SK-N-SH (cell line): ENCODE measurements around the gene PANX2. TPM values are rescaled to one million over a fixed set of nuclear protein-coding genes. Genes with fewer than 3 reads are reported as not detected.

Experiments
- CTCF ChIA-PET: fragments of 300-600, 350-600 bp; formaldehyde crosslinking; extraction: SDS; loops from one replicate; lab custom pipeline; 2021; lab: Yijun Ruan, JAX
- POLR2A ChIA-PET: fragments of 350-600 bp; sonication (Branson Sonifier 250); formaldehyde crosslinking; extraction: SDS; loops from one replicate; lab custom pipeline; 2020; ENCODE audit warnings: antibody characterized with exemption, inconsistent platforms; lab: Yijun Ruan, JAX
- DNase-seq: peaks from one replicate; pipeline ENCODE4 v3.0.0; 2012
- H2AFZ ChIP-seq: fragments of 200-600 bp; sonication (generic); 2 replicates; pipeline ENCODE4 v1.8.1; 2016; ENCODE audit warnings: antibody characterized with exemption, mild to moderate bottlenecking, low read depth
- H3F3A ChIP-seq: fragments of 200-600 bp; sonication (generic); replicated peaks from 2 replicates; pipeline ENCODE3; 2016; ENCODE audit warnings: antibody characterized with exemption, mild to moderate bottlenecking; ENCODE audit not compliant: insufficient read depth
- H3K27ac ChIP-seq, 2 experiments: fragments of 200-500 bp in 1 of 2; fragments of 200-600 bp in 1 of 2; sonication (Bioruptor generic) in 1 of 2; sonication (generic), shearing (Covaris generic) in 1 of 2; 2 replicates each; pipeline versions ENCODE4 v1.5.1 to v1.6.1; 2014 to 2016; ENCODE audit warnings: low read depth in 2 of 2, inconsistent platforms in 1 of 2, low read length in 1 of 2, mild to moderate bottlenecking in 1 of 2, mixed read lengths in 1 of 2
- H3K27me3 ChIP-seq: fragments of 200-600 bp; sonication (generic), shearing (Covaris generic); 2 replicates; pipeline ENCODE4 v1.6.1; 2016; ENCODE audit warnings: mixed run types; ENCODE audit not compliant: insufficient read depth
- H3K36me3 ChIP-seq, 2 experiments: fragments of 200-500 bp in 1 of 2; fragments of 200-600 bp in 1 of 2; sonication (Bioruptor generic) in 1 of 2; sonication (generic) in 1 of 2; replicated peaks in 1 of 2; 2 replicates each; pipeline versions ENCODE3 to v1.5.1; 2014 to 2016; ENCODE audit warnings: low read length in 1 of 2, mild to moderate bottlenecking in 1 of 2; ENCODE audit not compliant: insufficient read depth in 2 of 2, control insufficient read depth in 1 of 2
- H3K4me1 ChIP-seq, 2 experiments: fragments of 200-500 bp in 1 of 2; fragments of 200-600 bp in 1 of 2; sonication (Bioruptor generic) in 1 of 2; sonication (generic), shearing (Covaris generic) in 1 of 2; 2 replicates each; pipeline versions ENCODE4 v1.5.1 to v1.6.1; 2014 to 2016; ENCODE audit warnings: low read depth in 1 of 2, low read length in 1 of 2, mixed run types in 1 of 2; ENCODE audit not compliant: insufficient read depth in 2 of 2, control insufficient read depth in 1 of 2
- H3K4me2 ChIP-seq: fragments of 200-600 bp; sonication (generic), shearing (Covaris generic); 2 replicates; pipeline ENCODE4 v1.6.1; 2017; ENCODE audit warnings: mixed run types
- H3K4me3 ChIP-seq, 2 experiments: fragments of 200-500 bp in 1 of 2; fragments of 200-600 bp in 1 of 2; sonication (Bioruptor generic) in 1 of 2; sonication (generic), shearing (Covaris generic) in 1 of 2; 2 replicates each; pipeline versions ENCODE4 v1.5.1 to v1.8.1; 2014 to 2016; ENCODE audit warnings: low read depth in 2 of 2, inconsistent platforms in 1 of 2, low read length in 1 of 2, mild to moderate bottlenecking in 1 of 2, mixed read lengths in 1 of 2, moderate library complexity in 1 of 2
- H3K79me2 ChIP-seq: fragments of 200-600 bp; sonication (generic); 2 replicates; pipeline ENCODE4 v1.8.1; 2017; ENCODE audit warnings: mild to moderate bottlenecking; ENCODE audit not compliant: insufficient read depth
- H3K9ac ChIP-seq: fragments of 200-600 bp; sonication (generic); 2 replicates; pipeline ENCODE4 v1.6.1; 2017; ENCODE audit warnings: mixed run types
- H3K9me2 ChIP-seq: fragments of 200-600 bp; sonication (generic); 2 replicates; pipeline ENCODE4 v1.6.1; 2017; ENCODE audit warnings: mixed run types
- H3K9me3 ChIP-seq: fragments of 200-600 bp; sonication (generic); 2 replicates; pipeline ENCODE4 v1.6.1; 2017; ENCODE audit warnings: mixed run types, mild to moderate bottlenecking, moderate library complexity
- H4K20me1 ChIP-seq: fragments of 200-600 bp; sonication (generic); 2 replicates; pipeline ENCODE4 v1.6.1; 2017; ENCODE audit warnings: mild to moderate bottlenecking, mixed run types; ENCODE audit not compliant: insufficient read depth
- CHD2 ChIP-seq: fragments of 150-350 bp; IDR thresholded peaks from 2 replicates; pipeline ENCODE4 v1.6.1; 2018; ENCODE audit warnings: low read length; ENCODE audit not compliant: partially characterized antibody
- EP300 ChIP-seq, 2 experiments: IDR thresholded peaks; 2 replicates each; pipeline versions ENCODE4 v1.4.0 to v1.6.1; 2012; ENCODE audit warnings: borderline replicate concordance in 1 of 2, low read depth in 1 of 2, low read length in 1 of 2
- EZH2phosphoT487 ChIP-seq: fragments of 200-600 bp; sonication (generic); IDR thresholded peaks from 2 replicates; pipeline ENCODE4 v1.6.1; 2017; ENCODE audit warnings: low read depth, mixed run types, mild to moderate bottlenecking, antibody characterized with exemption, moderate library complexity, borderline replicate concordance
- FOSL2 ChIP-seq: IDR thresholded peaks from 2 replicates; pipeline ENCODE4 v1.4.0; 2012; ENCODE audit warnings: low read depth, mild to moderate bottlenecking, moderate library complexity, borderline replicate concordance
- FOXJ3 ChIP-seq: sonication (generic); formaldehyde crosslinking; IDR thresholded peaks from 2 replicates; pipeline ENCODE4 v1.5.1; 2020; ENCODE audit warnings: mild to moderate bottlenecking, missing genetic modification reagents
- FOXM1 ChIP-seq: IDR thresholded peaks from 2 replicates; pipeline ENCODE4 v1.4.0; 2012; ENCODE audit warnings: low read depth, mild to moderate bottlenecking
- GABPA ChIP-seq: IDR thresholded peaks from 2 replicates; pipeline ENCODE4 v1.4.0; 2012; ENCODE audit warnings: low read depth, mild to moderate bottlenecking
- NRF1 ChIP-seq: IDR thresholded peaks from 2 replicates; pipeline ENCODE4 v1.6.1; 2012; ENCODE audit warnings: low read depth, mild to moderate bottlenecking, low read length
- POLR2AphosphoS5 ChIP-seq: IDR thresholded peaks from 2 replicates; pipeline ENCODE4 v1.6.1; 2012; ENCODE audit warnings: low read depth, low read length
- RAD21 ChIP-seq: IDR thresholded peaks from 2 replicates; pipeline ENCODE4 v1.6.1; 2012; ENCODE audit warnings: mild to moderate bottlenecking, low read length
- SIN3A ChIP-seq: IDR thresholded peaks from 2 replicates; pipeline ENCODE4 v1.6.1; 2012; ENCODE audit warnings: low read depth, mild to moderate bottlenecking, low read length, moderate library complexity, borderline replicate concordance
- TAF1 ChIP-seq: IDR thresholded peaks from 2 replicates; pipeline ENCODE4 v1.6.1; 2012; ENCODE audit warnings: low read depth, mild to moderate bottlenecking, low read length, moderate library complexity, borderline replicate concordance
- WGBS: methylation state at CpG from one replicate; pipeline ENCODE4 v1.1.6; 2017; ENCODE audit warnings: low lambda C conversion rate; 5-methylcytosine and 5-hydroxymethylcytosine counted together
- polyA plus RNA-seq, 3 experiments: library from polyadenylated mRNA; depleted of rRNA; stranded (reverse); fragments of >200 nt; gene quantifications; 2 replicates each; pipeline ENCODE4 v1.2.3, GENCODE V29; 2012
- TF ChIP-seq, protein P1 (sequence below): IDR thresholded peaks from 2 replicates; pipeline ENCODE4 v1.4.0; 2012; ENCODE audit warnings: low read depth, borderline replicate concordance
- TF ChIP-seq, protein P2 (sequence below): IDR thresholded peaks from 2 replicates; pipeline ENCODE4 v1.4.0; 2012; ENCODE audit warnings: low read depth
- TF ChIP-seq, protein P3 (sequence below): IDR thresholded peaks from 2 replicates; pipeline ENCODE4; 2012
- TF ChIP-seq, protein P4 (sequence below): fragments of 150-350 bp; IDR thresholded peaks from 2 replicates; pipeline ENCODE4 v1.6.1; 2016; ENCODE audit warnings: mild to moderate bottlenecking, low read depth, low read length
- TF ChIP-seq, protein P5 (sequence below): fragments of 200-600 bp; sonication (generic); IDR thresholded peaks from 2 replicates; pipeline ENCODE4 v1.6.1; 2017; ENCODE audit warnings: antibody characterized with exemption, mild to moderate bottlenecking, moderate library complexity

The PANX2 gene
- polyA plus RNA-seq, 1 of the 3 experiments (the other 2 are of a cell fraction): 2.4 TPM

DNA sequence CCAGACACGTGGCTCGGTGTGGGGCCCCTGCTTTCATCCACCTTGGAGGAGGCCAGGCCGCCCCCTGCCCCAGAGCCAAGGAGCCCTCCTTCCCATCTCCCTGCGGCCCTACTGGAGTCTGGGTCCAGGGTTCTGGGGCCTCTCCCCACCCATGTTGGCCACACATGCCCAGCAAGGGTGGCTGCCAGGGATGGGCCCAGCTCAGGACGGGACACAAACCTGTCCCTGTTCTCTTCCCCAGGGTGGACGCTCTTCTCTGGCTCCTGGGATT lies 4.6 kb downstream of the PANX2 start:
- POLR2A ChIA-PET: interaction anchor here (0.6 kb wide), 1 partner anchor 286 kb away, joined by 3 read pairs; no protein-coding TSS in a partner anchor
- no peak for DNase-seq
- WGBS: 76% methylated on average over 2 of the region's 6 CpGs

DNA sequence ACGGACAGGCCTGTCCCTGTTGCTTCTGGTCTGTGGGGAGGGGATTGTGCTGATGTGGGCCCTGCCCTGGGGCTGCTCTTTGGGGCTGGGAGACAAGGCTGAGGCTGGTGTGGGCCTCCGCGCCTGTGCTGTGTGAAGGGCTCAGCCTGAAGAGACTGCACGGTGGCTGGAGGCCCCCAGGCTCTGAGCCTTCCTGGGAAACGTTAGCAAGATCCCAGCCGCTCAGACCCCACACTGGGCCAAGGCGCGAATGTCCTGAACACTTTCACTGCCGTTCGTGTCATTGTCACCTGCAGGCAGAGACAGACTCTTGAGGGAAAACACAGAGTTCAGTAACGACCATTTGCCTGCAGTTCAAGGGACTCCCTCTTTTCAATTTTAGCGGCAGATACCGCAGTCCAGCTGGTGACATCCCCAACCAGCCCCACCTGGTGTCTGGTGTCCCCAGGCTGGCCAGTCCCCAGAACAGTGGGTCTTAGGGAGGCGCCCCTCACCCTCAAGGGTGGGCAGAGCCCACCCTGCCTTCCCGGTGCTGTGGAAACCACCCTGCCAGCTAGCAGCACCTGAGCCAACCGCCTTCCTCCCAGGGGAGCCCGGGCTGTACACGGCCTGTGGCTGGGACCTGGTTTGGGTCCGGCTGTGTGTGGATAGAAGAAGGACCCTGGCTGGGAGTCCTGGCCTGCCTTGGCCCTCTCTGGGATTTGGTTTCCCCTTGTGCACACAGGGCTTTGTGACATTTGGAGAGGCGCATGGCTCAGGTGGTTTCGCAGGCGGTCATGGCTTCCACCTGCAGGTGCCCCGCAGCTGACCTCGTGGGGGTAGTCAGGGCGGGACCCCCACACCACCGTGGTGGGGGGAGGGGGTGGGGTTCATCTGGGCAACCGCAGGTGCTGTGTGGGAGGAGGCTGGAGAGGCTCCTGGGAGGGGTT lies 5.7 kb downstream of the PANX2 start:
- CTCF ChIA-PET: interaction anchor here (1.7 kb wide), 1 partner anchor 15 kb away, joined by 5 read pairs; no protein-coding TSS in a partner anchor
- Histone ChIP-seq H3K9ac (no peak overlapping the region), H3K9me2 (no peaks in the 10 kb centered on the region), H3K27ac (no peak overlapping the region), H2AFZ (no peak overlapping the region), H3K4me2 (no peak overlapping the region), H3F3A (no peaks in the 10 kb centered on the region), H3K9me3 (no peaks in the 10 kb centered on the region), H3K4me1 (no peaks in the 10 kb centered on the region; a peak in 1 of 4 replicates), H3K27me3 (no peaks in the 10 kb centered on the region), H3K36me3 (no peaks in the 10 kb centered on the region), H3K4me3 (no peak overlapping the region), H3K79me2 (no peaks in the 10 kb centered on the region), H4K20me1 (no peaks in the 10 kb centered on the region)
- no peak for DNase-seq
- 84% methylated on average over 18 of the region's 27 CpGs for WGBS
- POLR2A ChIA-PET: interaction anchor here (0.6 kb wide), 1 partner anchor 287 kb away, joined by 3 read pairs; no protein-coding TSS in a partner anchor
- TF ChIP-seq CHD2 (no peak), RAD21 (no peak), SIN3A (no peak), NRF1 (no peak), TAF1 (no peak), POLR2AphosphoS5 (no peak), FOXM1 (no peak), FOSL2 (no peak), EP300 (IDR thresholded peaks at IDR 0.05; ENCODE audit: borderline replicate concordance in 1 of 2, low read depth in 1 of 2, low read length in 1 of 2) (no peak), FOXJ3 (CRISPR knock-in tag) (no peak), GABPA (no peak), EZH2phosphoT487 (no peak)
- TF ChIP-seq, protein P1, sequence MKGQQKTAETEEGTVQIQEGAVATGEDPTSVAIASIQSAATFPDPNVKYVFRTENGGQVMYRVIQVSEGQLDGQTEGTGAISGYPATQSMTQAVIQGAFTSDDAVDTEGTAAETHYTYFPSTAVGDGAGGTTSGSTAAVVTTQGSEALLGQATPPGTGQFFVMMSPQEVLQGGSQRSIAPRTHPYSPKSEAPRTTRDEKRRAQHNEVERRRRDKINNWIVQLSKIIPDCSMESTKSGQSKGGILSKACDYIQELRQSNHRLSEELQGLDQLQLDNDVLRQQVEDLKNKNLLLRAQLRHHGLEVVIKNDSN: no peak
- TF ChIP-seq, protein P2, sequence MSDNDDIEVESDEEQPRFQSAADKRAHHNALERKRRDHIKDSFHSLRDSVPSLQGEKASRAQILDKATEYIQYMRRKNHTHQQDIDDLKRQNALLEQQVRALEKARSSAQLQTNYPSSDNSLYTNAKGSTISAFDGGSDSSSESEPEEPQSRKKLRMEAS: no peak
- TF ChIP-seq, protein P3, sequence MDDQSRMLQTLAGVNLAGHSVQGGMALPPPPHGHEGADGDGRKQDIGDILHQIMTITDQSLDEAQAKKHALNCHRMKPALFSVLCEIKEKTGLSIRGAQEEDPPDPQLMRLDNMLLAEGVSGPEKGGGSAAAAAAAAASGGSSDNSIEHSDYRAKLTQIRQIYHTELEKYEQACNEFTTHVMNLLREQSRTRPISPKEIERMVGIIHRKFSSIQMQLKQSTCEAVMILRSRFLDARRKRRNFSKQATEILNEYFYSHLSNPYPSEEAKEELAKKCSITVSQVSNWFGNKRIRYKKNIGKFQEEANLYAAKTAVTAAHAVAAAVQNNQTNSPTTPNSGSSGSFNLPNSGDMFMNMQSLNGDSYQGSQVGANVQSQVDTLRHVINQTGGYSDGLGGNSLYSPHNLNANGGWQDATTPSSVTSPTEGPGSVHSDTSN: no peak
- TF ChIP-seq, protein P4, sequence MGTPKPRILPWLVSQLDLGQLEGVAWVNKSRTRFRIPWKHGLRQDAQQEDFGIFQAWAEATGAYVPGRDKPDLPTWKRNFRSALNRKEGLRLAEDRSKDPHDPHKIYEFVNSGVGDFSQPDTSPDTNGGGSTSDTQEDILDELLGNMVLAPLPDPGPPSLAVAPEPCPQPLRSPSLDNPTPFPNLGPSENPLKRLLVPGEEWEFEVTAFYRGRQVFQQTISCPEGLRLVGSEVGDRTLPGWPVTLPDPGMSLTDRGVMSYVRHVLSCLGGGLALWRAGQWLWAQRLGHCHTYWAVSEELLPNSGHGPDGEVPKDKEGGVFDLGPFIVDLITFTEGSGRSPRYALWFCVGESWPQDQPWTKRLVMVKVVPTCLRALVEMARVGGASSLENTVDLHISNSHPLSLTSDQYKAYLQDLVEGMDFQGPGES: no peak

More for the DNA sequence above, 4.6 kb downstream of the PANX2 start:
- Histone ChIP-seq H3K4me1 (peaks cover 0 to 3% of the 10 kb centered on the region in 2 experiments; a peak in 1 of 4 replicates), H3K27me3 (no peaks in the 10 kb centered on the region), H2AFZ (no peak overlapping the region), H3K36me3 (no peaks in the 10 kb centered on the region), H3K27ac (no peak overlapping the region), H3F3A (no peaks in the 10 kb centered on the region), H3K79me2 (no peaks in the 10 kb centered on the region), H3K9me2 (no peaks in the 10 kb centered on the region), H3K4me3 (no peak overlapping the region), H4K20me1 (no peaks in the 10 kb centered on the region), H3K9me3 (no peaks in the 10 kb centered on the region), H3K4me2 (no peak overlapping the region), H3K9ac (no peak overlapping the region)
- TF ChIP-seq, protein P5, sequence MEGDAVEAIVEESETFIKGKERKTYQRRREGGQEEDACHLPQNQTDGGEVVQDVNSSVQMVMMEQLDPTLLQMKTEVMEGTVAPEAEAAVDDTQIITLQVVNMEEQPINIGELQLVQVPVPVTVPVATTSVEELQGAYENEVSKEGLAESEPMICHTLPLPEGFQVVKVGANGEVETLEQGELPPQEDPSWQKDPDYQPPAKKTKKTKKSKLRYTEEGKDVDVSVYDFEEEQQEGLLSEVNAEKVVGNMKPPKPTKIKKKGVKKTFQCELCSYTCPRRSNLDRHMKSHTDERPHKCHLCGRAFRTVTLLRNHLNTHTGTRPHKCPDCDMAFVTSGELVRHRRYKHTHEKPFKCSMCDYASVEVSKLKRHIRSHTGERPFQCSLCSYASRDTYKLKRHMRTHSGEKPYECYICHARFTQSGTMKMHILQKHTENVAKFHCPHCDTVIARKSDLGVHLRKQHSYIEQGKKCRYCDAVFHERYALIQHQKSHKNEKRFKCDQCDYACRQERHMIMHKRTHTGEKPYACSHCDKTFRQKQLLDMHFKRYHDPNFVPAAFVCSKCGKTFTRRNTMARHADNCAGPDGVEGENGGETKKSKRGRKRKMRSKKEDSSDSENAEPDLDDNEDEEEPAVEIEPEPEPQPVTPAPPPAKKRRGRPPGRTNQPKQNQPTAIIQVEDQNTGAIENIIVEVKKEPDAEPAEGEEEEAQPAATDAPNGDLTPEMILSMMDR: no peak
- CTCF ChIA-PET: interaction anchor here (1.7 kb wide), 1 partner anchor 16 kb away, joined by 5 read pairs; no protein-coding TSS in a partner anchor
